HG02852 (cell line): ENCODE data around the gene PIANP.
"Not testable (repeated sequence)": the region's sequence is repeated elsewhere in the genome, so short reads cannot be mapped to it uniquely, and the experiment has no call there.

ENCODE experiments used
- ATAC-seq: cut with Tn5 transposase; IDR thresholded peaks from one replicate; pipeline ENCODE4 v1.9.1; 2021; ENCODE audit warnings: mild to moderate bottlenecking, moderate library complexity; ENCODE audit not compliant: unreplicated experiment

Gene PIANP, protein sequence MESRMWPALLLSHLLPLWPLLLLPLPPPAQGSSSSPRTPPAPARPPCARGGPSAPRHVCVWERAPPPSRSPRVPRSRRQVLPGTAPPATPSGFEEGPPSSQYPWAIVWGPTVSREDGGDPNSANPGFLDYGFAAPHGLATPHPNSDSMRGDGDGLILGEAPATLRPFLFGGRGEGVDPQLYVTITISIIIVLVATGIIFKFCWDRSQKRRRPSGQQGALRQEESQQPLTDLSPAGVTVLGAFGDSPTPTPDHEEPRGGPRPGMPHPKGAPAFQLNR

DNA sequence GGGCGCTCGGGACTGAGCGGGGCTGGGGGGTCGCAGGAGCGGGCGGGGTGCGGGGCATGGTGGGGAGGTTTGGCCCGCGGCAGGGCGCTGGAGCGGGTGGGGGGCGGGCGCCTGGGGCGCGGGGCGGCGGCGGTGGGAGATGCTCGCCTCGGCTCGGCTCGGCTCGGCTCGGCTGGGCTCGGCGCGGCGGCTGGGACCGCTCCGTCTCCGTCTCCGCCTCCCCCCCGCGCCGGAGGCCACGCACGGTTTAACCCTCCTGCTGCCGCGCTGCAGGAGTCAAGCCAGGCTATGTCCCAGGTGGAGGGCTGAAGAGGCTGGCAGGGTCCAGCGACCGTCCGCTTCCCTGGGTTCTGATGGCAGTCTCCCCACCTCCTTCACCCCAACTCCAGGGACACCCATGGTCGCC, at the start of gene PIANP:
Gene PIANP (minus strand): TSS at position 170 of the 406 bp plus-strand sequence. CDS start 2,754 bp downstream, outside the sequence.
- ATAC-seq = no peak

DNA sequence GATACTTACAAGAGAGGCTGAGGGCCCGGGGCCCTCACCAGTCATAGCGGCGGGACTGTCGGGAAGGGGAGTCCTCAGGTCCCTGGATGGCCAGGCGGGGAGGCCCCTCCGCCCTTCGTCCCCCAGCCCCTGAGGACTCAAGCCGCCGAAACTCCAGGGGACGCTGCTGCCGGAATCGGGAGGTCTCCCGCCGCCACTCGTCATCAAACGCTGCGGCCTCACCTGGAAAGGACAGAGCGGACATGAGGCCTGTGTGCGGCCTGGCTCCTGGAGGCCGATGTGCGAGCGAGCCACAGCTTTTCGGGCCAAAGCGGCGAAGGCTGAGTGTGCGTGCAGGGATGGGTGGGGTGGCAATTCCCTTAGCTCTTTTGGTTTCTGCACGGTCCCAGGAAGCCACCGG, 48.1 kb upstream of the PIANP start:
- no peak for ATAC-seq

DNA sequence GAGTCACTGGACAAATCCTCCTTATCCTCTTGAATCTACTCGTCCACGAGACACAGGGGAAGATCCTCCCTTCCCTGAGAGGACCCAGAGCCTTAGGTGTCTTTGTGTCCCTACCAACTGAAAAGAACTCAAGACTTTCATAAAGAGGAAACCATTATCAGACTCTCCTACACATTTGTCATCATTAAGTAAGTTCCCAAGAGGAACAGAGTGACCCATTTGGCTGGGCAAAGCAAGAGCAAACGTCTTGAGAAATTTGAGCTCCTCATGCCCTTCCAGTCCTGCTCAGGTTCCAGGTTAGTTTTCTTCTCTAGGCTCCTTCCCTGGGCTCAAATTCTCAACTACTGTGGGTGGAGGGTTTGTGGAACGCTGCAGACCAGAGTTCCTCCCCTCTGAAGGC, 46.6 kb upstream of the PIANP start:
- ATAC-seq = no peak

DNA sequence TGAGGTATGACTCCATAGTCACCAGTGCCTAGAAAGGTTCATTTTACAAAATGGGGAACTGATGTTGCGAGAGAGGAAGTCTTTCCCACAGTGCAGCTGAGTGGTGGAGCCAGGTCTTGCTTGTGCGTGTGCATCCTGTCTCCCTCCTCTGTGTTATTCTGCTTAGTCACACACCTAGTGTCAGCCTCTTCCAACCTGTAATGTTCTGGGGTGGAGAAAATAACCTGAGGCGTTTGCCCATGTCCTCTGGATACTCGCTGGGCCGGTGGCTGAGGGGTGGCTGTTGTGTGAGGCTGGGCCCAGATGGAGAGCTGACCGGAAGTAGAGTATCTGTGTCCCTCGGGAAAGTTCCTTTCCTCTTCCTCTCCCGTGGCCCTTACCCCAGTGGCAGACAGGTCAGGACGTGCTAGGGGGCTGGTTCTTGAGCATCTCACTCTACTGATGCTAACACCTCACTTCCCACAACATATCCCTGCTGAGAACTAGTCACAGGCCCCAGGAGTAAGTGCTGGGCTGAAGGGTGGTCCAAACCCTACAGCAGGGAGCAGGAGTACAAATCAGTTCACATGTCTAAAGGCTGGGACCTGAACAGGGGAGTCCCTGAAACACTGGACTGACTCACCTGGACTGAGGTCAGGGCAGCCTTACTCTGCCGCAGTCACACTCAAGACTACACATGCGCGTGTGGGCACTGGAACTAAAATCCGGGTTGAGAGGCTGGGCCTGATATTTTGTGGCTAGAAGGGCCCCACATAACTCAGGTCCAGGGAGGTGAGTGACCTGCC, 45.3 kb upstream of the PIANP start:
- ATAC-seq = no peak

DNA sequence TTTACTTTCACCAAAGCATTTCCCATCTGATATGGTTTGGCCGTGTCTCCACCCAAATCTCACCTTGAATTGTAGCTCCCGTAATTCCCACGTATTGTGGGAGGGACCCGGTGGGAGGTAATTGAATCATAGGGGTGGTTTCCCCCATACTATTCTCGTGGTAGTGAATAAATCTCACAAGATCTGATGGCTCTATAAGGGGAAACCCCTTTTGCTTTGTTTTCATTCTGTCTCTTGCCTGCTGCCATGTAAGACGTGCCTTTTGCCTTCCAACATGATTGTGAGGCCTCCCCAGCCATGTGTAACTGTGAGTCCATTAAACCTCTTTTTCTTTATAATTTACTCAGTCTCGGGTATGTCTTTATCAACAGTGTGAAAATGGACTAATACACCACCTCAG, 42.7 kb upstream of the PIANP start:
- not testable (repeated sequence) for ATAC-seq

DNA sequence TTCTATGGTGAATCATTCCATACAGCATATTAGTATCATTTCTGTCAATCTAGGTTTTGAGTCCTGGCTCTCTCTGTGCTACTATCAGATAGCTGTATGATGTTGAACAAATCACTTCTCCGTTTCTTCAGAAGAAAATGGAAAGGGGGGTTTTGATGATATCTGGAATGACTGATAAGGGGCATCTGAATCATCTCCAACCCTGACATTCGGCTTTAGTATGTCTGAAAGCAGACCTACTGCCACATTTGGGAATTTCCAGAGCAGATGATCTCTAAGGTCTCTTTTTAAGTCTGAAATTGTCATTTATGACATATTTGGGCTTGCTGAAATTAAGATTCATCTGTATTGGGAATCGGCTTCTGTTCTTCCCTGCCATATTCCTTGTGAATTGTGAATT, 42.2 kb upstream of the PIANP start:
- ATAC-seq = no peak

DNA sequence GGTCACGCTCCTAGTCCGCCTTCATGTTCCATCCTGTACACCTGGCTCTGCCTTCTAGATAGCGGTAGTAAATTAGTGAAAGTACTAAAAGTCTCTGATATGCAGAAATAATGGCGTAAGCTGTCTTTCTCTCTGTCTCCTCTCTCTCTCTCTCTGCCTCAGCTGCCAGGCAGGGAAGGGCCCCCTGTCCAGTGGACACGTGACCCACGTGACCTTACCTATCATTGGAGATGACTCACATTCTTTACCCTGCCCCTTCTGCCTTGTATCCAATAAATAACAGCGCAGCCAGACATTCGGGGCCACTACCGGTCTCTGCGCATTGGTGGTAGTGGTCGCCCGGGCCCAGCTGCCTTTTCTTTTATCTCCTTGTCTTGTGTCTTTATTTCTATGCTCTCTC, 41.5 kb upstream of the PIANP start:
- ATAC-seq = not testable (repeated sequence)

DNA sequence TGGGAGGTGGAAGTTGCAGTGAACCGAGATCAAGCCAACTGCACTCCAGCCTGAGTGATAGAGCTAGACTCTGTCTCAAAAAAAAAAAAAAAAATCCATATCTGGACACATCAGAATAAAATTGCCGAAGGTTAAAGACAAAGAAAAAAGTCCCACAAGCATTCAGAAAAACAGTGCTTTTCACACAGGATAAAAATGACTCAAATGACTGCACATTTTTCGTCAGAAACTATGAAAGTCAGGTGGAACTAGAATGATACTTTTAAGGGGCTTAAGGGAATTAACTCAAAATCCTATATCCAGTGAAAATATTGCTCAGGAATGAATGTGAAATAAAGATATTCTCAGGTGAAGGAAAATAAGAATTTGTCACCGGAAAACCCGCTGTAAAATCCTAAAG, 36.1 kb upstream of the PIANP start:
- no peak for ATAC-seq

DNA sequence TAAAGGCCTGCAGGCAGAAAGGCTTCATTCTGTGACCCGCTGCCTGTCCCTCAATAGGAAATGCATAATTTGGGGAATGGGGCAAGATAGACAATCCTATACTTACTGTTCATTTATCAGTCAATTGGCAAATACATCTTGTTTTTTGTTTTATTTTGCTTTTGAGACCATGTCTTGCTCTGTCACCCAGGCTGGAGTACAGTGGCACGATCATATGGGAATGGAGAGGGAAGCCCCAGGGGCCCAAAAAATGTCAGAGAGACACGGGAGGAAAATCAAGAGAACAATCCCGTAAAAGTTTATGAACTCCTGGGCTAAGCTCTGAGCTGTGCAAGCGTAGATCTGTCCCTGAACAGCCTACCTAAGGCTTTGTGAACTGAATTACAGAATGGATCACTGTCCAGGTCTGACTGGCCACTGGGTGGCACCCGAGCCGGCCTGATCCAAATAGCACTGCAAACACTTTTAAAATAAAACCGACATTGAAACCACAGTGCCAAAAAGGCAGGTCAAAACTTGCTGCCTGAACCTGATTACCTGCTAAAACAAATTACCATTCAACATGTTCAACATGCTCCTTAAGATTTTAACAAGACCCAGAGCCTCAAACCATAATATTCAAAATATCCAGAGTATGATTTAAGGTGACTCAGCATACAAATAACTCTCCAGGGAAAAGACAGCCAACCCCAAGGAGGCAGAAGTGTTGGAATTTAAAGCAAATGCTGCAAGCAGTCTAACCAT, 35.0 kb upstream of the PIANP start:
- ATAC-seq = no peak

DNA sequence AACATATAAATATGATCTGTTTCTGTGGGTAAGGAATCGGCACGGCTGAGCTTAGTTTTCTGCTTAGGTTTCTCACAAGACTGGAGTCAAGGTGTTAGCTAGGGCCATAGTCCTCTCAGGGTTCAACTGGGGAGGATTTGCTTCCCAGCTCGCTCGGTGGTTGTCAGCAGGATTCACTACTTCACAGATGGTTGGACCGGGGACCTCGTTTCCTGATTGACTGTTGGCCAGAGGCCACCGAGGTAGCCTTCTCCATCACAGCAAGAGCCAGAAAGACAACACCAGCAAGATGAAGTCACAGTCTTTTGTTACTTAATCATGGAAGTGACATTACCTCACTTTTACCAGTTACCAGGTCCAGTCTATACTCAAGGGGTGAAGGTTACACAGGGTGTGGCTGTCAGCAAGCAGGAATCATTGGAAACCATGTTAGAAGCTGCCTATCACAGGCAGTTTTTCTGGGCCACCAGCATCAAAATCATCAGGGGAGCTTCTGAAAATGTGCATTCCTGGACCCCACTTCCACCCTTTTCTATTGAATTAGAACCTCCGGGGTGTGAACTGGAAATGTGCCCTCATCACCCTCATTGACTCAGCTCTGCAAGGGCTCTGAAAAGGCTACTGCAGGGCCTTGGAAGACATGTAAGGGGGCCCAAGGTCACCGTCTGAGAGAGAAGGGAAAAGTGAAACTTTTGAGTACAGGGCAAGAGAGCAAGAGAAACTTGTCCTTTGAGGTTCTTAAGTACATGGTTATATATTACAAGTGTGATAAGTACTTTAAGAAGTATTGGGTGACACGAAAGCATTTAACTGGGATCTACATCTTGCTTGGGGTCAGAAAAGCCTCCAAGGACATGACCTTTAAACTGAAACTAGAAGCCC, 34.1 kb upstream of the PIANP start:
- no peak for ATAC-seq

DNA sequence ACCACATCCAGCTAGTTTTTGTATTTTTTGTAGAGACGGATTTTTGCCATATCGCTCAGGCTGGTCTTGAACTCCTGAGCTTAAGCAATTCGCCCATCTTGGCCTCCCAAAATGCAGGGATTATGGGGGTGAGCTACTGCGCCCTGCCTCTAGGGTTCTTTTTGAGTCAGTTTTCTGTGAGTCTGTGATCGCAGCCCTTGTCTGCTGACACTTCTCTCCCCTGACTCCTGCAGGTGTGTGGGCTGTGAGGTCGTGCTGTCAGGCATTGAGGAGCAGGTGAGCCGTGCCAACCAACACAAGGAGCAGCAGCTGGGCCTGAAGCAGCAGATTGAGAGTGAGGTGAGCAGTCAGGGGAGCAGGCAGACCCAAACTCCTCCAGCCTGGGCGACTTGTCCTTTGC, 29.6 kb upstream of the PIANP start:
- no peak for ATAC-seq

DNA sequence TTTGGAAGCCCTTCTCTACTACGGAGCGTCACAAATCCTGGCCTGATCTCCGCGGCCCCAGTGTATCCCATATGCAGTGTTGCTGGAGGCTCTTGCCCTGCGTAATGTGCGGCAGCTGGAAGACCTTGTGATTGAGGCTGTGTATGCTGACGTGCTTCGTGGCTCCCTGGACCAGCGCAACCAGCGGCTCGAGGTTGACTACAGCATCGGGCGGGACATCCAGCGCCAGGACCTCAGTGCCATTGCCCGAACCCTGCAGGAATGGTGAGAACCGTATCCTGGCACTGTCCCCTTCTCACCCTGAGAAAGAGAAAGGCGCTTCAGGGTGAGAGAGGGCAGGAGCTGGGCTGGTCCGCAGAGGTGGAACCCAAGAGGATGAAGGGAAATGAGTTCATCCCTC, 28.6 kb upstream of the PIANP start:
- no peak for ATAC-seq

DNA sequence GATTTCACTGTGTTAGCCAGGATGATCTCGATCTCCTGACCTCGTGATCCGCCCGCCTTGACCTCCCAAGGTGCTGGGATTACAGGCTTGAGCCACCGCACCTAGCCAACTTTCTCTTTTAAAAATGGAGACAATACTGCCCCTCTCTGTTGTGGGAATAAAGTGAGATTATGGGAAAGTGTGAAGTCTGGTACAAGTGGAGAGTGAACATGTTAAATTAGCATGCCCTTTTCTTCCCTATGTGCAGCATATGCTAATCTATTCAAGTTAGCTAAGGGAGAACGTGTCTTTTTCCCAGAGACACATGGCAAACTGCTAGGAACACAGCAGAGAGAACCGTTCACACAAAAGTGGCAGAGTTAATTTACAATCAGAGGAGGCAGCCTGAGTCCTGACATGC, 24.7 kb upstream of the PIANP start:
- ATAC-seq = no peak

DNA sequence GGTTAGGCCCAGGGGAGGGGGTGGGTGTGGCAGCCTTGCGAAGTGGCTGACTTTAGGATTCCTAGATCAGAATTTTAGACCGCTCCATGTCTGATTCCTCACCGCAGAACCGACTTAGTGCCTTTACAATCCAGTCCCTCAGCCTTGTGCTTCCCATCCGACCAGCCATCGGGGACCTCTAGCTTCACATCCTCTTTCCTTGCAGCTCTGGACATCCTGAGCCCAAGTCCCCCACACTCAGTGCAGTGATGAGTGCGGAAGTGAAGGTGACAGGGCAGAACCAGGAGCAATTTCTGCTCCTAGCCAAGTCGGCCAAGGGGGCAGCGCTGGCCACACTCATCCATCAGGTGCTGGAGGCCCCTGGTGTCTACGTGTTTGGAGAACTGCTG, 23.8 kb upstream of the PIANP start:
- peak; percentile 25 for ATAC-seq

DNA sequence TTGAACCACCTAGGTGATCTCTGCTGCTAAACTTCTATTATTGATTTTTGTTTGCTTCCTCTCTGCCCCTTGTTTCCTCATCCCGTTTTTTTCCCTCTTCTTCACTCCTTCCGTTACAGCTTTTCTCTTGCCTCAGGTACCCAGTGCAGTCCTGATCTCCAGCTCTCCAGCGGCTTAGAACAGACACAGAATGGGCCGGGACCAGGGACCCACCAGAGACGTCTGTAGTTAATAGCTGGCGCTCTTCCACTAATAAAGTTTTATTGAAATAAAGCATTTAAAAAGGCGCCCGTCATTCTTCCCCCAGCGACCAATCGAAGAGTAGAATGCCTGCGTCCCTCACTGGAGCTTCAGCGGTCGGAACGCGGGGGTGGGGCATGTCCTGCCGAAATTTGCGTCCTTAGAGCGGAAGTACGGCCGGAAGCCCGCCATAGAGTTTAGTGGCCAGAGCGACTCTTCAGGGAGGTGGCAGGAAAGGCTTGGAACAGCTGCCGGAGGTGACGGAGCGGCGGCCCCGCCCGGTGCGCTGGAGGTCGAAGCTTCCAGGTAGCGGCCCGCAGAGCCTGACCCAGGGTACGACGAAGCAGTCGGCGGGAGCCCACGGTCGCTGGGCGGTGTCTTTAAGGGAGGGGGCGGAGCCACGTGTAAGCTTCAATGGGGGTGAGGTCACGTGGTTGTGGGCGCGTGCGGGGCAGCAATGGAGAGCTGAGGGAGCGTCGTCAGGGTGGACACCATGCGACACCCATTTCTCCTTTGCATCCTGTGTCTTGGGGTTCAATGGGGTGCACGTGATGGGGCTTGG, 23.2 kb upstream of the PIANP start, which contains the start of gene COPS7A:
Gene COPS7A (plus strand): TSS at position 440 of the 802 bp plus-strand sequence. CDS start 611 bp downstream, outside the sequence.
- ATAC-seq = peak; percentile 91

DNA sequence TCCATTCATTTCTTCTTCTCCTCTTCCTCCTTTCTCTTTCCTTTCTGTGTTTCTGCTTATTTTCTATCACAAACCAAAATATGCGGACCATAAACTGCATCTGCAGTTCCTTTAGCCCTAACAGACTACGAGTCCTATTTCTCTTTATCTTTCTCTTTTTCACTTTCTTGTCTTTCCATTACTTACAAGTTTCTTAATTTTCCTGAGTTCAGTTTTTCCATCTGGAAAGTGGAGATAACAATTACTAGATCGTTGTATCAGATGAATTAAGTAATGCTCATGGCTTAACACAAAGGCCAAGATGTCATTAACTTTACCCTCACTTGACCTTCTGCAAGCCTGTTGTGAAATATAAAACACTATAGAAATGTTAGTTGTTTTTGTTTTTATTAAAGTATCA, 22.2 kb upstream of the PIANP start:
- ATAC-seq = no peak

DNA sequence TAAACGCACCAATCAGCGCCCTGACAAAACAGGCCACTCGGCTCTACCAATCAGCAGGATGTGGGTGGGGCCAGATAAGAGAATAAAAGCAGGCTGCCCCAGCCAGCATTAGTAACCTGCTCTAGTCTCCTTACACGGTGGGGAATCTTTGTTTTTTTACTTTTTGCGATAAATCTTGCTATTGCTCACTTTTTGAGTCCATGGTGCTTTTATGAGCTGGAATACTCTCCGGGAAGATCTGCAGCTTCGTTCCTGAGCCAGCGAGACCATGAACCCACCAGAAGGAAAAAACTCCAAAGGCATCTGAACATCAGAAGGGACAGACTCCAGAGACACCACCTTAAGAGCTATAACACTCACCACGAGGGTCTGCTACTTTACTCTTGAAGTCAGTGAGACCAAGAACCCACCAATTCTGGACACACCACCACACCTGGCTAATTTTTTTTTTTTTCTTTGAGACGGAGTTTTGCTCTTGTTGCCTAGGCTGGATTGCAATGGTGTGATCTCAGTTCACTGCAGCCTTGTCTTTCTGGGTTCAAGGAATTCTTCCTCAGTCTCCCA, 16.3 kb upstream of the PIANP start:
- no peak for ATAC-seq

DNA sequence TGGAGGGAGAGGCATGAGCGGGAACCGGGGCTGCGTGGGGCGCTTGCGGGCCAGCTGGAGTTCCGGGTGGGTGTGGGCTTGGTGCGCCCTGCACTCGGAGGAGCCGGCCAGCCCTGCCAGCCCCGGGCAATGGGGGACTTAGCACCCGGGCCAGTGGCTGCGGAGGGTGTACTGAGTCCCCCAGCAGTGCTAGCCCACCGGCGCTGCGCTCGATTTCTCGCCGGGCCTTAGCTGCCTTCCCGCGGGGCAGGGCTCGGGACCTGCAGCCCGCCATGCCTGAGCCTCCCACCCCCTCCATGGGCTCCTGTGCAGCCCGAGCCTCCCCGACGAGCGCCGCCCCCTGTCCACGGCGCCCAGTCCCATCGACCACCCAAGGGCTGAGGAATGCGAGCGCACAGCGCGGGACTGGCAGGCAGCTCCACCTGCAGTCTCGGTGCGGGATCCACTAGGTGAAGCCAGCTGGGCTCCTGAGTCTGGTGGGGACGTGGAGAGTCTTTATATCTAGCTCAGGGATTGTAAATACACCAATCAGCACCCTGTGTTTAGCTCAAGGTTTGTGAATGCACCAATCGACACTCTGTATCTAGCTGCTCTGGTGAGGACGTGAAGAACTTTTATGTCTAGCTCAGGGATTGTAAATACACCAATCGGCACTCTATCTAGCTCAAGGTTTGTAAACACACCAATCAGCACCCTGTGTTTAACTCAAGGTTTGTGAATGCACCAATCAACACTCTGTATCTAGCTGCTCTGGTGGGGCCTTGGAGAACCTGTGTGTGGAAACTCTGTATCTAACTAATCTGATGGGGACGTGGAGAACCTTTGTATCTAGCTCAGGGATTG, 15.6 kb upstream of the PIANP start:
- not testable (repeated sequence) for ATAC-seq

DNA sequence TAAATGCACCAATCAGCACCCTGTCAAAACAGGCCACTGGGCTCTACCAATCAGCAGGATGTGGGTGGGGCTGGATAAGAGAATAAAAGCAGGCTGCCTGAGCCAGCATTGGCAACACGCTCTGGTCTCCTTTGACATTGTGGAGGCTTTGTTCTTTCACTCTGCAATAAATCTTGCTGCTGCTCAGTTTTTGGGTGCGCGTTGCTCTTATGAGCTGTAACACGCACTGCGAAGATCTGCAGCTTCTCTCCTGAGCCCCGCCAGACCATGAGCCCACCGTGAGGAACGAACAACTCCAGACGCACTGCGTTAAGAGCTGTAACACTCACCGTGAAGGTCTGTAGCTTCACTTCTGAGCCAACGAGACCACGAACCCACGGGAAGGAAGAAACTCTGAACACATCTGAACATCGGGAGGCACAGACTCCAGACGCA, 8.4 kb upstream of the PIANP start:
- ATAC-seq = no peak
